HCT116 (cell line): ENCODE results near the gene SPA17. TPM values are rescaled to one million over a fixed set of nuclear protein-coding genes. Genes with fewer than 3 reads are reported as not detected.

Experiments used
- ATAC-seq: fragments of 200-7000 bp; cut with Tn5 transposase; 2 replicates; pipeline ENCODE4 v1.9.1; 2020; ENCODE audit warnings: mild to moderate bottlenecking, moderate library complexity
- BruUV-seq: library from RNA; stranded (reverse); fragments of 400-500 nt; replicated peaks from 2 replicates; lab custom pipeline; 2021; lab: Mats Ljungman, UMichigan
- CTCF ChIA-PET: fragments of 300-600 bp; sonication (Branson Sonifier 250); formaldehyde crosslinking; loops from one replicate; lab custom pipeline; 2021; ENCODE audit warnings: antibody characterized with exemption; lab: Charles Lee
- POLR2A ChIA-PET: fragments of 300-600, 350-600 bp; sonication (Branson Sonifier 250); formaldehyde crosslinking; loops from one replicate; lab custom pipeline; 2021; ENCODE audit warnings: antibody characterized with exemption; lab: Charles Lee
- RAD21 ChIA-PET, 2 experiments: fragments of 300-600 bp; sonication (Branson Sonifier 250); formaldehyde crosslinking; loops; one replicate each; lab custom pipeline; 2023; ENCODE audit warnings: low total read pairs in 2 of 2; ENCODE audit not compliant: uncharacterized antibody in 2 of 2, unreplicated experiment in 2 of 2, low non-redundant PET in 1 of 2; lab: Charles Lee
- DNase-seq: peaks from one replicate; pipeline ENCODE4 v3.0.0-alpha.2; 2010; ENCODE audit warnings: low read depth, low spot score
- H2AFZ ChIP-seq: fragments of 200-600 bp; shearing (Covaris generic), sonication (generic); 2 replicates; pipeline ENCODE4 v1.6.1; 2017; ENCODE audit warnings: low read depth, mixed run types, mixed read lengths, antibody characterized with exemption, low read length; ENCODE audit not compliant: poor library complexity, severe bottlenecking
- H3K27ac ChIP-seq: 2 replicates; pipeline ENCODE4 v1.5.1; 2012; ENCODE audit warnings: low read depth, low read length
- H3K27me3 ChIP-seq: fragments of 200-600 bp; sonication (generic); 2 replicates; pipeline ENCODE4 v1.6.1; 2016; ENCODE audit warnings: mixed run types, low read length, mixed read lengths; ENCODE audit not compliant: insufficient read depth
- H3K36me3 ChIP-seq, 2 experiments: fragments of 200-500 bp in 1 of 2; fragments of 200-600 bp in 1 of 2; sonication (Bioruptor generic) in 1 of 2; sonication (generic) in 1 of 2; 2 replicates each; pipeline versions ENCODE4 v1.5.1 to v1.6.1; 2014 to 2016; ENCODE audit warnings: low read length in 2 of 2, inconsistent platforms in 1 of 2, mixed read lengths in 1 of 2, mixed run types in 1 of 2; ENCODE audit not compliant: insufficient read depth in 2 of 2, control insufficient read depth in 1 of 2
- H3K4me1 ChIP-seq, 2 experiments: fragments of 200-600 bp in 1 of 2; sonication (generic) in 1 of 2; 2 replicates each; pipeline versions ENCODE4 v1.5.1 to v1.6.1; 2012 to 2017; ENCODE audit warnings: low read length in 2 of 2, inconsistent platforms in 1 of 2, mild to moderate bottlenecking in 1 of 2, mixed read lengths in 1 of 2, mixed run types in 1 of 2, moderate library complexity in 1 of 2; ENCODE audit not compliant: insufficient read depth in 2 of 2, control insufficient read depth in 1 of 2
- H3K4me2 ChIP-seq: fragments of 200-600 bp; sonication (generic); 2 replicates; pipeline ENCODE4 v1.6.1; 2017; ENCODE audit warnings: mixed run types, low read length, mixed read lengths
- H3K4me3 ChIP-seq, 2 experiments: fragments of 200-600 bp in 1 of 2; sonication (generic) in 1 of 2; replicated peaks in 1 of 2; 2 replicates each; pipeline ENCODE4 v1.5.1; 2011 to 2016; ENCODE audit warnings: low read length in 2 of 2, control low read depth in 1 of 2, low read depth in 1 of 2, mild to moderate bottlenecking in 1 of 2, mixed read lengths in 1 of 2, mixed run types in 1 of 2
- H3K79me2 ChIP-seq: fragments of 200-600 bp; sonication (generic); 2 replicates; pipeline ENCODE4 v1.6.1; 2017; ENCODE audit warnings: mild to moderate bottlenecking, mixed run types, low read length, moderate library complexity, mixed read lengths; ENCODE audit not compliant: insufficient read depth
- H3K9ac ChIP-seq: fragments of 200-600 bp; sonication (generic); 2 replicates; pipeline ENCODE4 v1.6.1; 2016; ENCODE audit warnings: low read length, mixed read lengths
- H3K9me2 ChIP-seq: fragments of 200-600 bp; sonication (generic), shearing (Covaris generic); 2 replicates; pipeline ENCODE4 v1.6.1; 2017; ENCODE audit warnings: mixed run types, mild to moderate bottlenecking, moderate library complexity; ENCODE audit not compliant: insufficient read depth
- H3K9me3 ChIP-seq, 2 experiments: fragments of 200-500 bp in 1 of 2; fragments of 200-600 bp in 1 of 2; sonication (Bioruptor generic) in 1 of 2; sonication (generic) in 1 of 2; 2 replicates each; pipeline ENCODE4 v1.6.1; 2014 to 2017; ENCODE audit warnings: low read length in 2 of 2, mixed read lengths in 2 of 2, inconsistent platforms in 1 of 2, low read depth in 1 of 2, mild to moderate bottlenecking in 1 of 2, mixed run types in 1 of 2, moderate library complexity in 1 of 2; ENCODE audit not compliant: control insufficient read depth in 1 of 2, insufficient read depth in 1 of 2
- H4K20me1 ChIP-seq: fragments of 200-600 bp; sonication (generic), shearing (Covaris generic); 2 replicates; pipeline ENCODE4 v1.6.1; 2017; ENCODE audit warnings: mixed run types, mild to moderate bottlenecking, moderate library complexity; ENCODE audit not compliant: insufficient read depth
- ATF3 ChIP-seq: IDR thresholded peaks from 2 replicates; pipeline ENCODE4 v1.6.1; 2012
- CBX3 ChIP-seq: IDR thresholded peaks from 2 replicates; pipeline ENCODE4 v1.6.1; 2012; ENCODE audit warnings: low read depth
- CTCF ChIP-seq, 3 experiments: fragments of 200-600 bp in 1 of 3; sonication (generic) in 1 of 3; IDR thresholded peaks in 2 of 3; conservative IDR thresholded peaks in 1 of 3; 2 replicates each; pipeline ENCODE4 v1.5.1; 2012 to 2017; ENCODE audit warnings: low read depth in 2 of 3, low read length in 2 of 3, antibody characterized with exemption in 1 of 3, borderline replicate concordance in 1 of 3, control low read depth in 1 of 3, mild to moderate bottlenecking in 1 of 3, mixed read lengths in 1 of 3, mixed run types in 1 of 3, moderate library complexity in 1 of 3; ENCODE audit not compliant: insufficient read depth in 1 of 3
- EGR1 ChIP-seq: IDR thresholded peaks from 2 replicates; pipeline ENCODE4 v1.6.1; 2012; ENCODE audit warnings: low read depth
- EZH2 ChIP-seq: fragments of 200-600 bp; sonication (generic); IDR thresholded peaks from 2 replicates; pipeline ENCODE4 v1.6.1; 2017; ENCODE audit warnings: antibody characterized with exemption, mixed run types
- EZH2phosphoT487 ChIP-seq: fragments of 200-600 bp; IDR thresholded peaks from 2 replicates; pipeline ENCODE4 v1.6.1; 2018; ENCODE audit warnings: antibody characterized with exemption, borderline replicate concordance
- FOSL1 ChIP-seq: IDR thresholded peaks from 2 replicates; pipeline ENCODE4 v1.6.1; 2012; ENCODE audit warnings: low read depth
- JUND ChIP-seq: IDR thresholded peaks from 2 replicates; pipeline ENCODE4 v1.6.1; 2012
- MAX ChIP-seq: IDR thresholded peaks from 2 replicates; pipeline ENCODE4 v1.6.1; 2012
- POLR2AphosphoS5 ChIP-seq: IDR thresholded peaks from 2 replicates; pipeline ENCODE4 v1.6.1; 2011; ENCODE audit warnings: mild to moderate bottlenecking, low read depth, low read length, moderate library complexity
- SP1 ChIP-seq: IDR thresholded peaks from 2 replicates; pipeline ENCODE4 v1.6.1; 2012; ENCODE audit warnings: low read depth
- SRF ChIP-seq: IDR thresholded peaks from 2 replicates; pipeline ENCODE4 v1.6.1; 2012; ENCODE audit warnings: low read depth
- YY1 ChIP-seq: IDR thresholded peaks from 2 replicates; pipeline ENCODE4 v1.6.1; 2011; ENCODE audit warnings: low read length, low read depth, moderate library complexity, mild to moderate bottlenecking; ENCODE audit not compliant: insufficient replicate concordance; ENCODE audit errors: extremely low read depth
- ZFX ChIP-seq: fragments of 450-650 bp; IDR thresholded peaks from 2 replicates; pipeline ENCODE4 v1.6.1; 2017
- ZNF274 ChIP-seq: fragments of 200-500 bp; sonication (Bioruptor generic); IDR thresholded peaks from 2 replicates; pipeline ENCODE4 v1.6.1; 2014; ENCODE audit warnings: mild to moderate bottlenecking, low read depth, low read length, inconsistent platforms
- intact Hi-C: fragments of 100-400 bp; cut with micrococcal nuclease; formaldehyde crosslinking; loops from 2 replicates; pipeline ENCODE4 v1.10.0; 2022
- total RNA-seq: library from RNA; stranded (reverse); gene quantifications from one replicate; pipeline ENCODE4 v1.2.1, GENCODE V29; 2021; ENCODE audit not compliant: unreplicated experiment

Gene SPA17
- total RNA-seq, 1 experiment from 2014 or later = 12.9 TPM

DNA sequence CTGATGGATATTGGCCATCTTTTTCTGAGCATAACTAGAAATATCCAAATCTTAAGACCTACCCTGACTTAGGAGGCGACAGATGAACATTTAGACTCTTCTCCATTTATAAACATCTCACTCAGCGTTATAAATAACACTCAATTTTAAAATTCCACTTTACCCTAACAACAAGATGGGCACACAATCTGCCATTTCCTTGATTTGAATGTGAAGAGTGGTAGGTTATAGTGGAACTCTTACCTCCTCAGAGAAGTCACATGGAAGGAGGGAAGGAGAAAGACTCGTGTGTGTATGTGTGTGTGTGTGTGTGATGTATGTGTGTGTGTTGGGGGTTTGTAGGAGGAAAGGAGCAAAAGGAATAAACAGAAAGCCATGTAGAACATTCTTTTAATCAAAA lies 15.2 kb upstream of the SPA17 start:
- Histone ChIP-seq H4K20me1 (no peaks in the 10 kb centered on the region), H3K9ac (no peak overlapping the region), H3K36me3 (no peaks in the 10 kb centered on the region), H3K4me3 (no peak overlapping the region), H3K27me3 (no peaks in the 10 kb centered on the region), H3K79me2 (no peaks in the 10 kb centered on the region), H3K27ac (no peak overlapping the region), H3K4me2 (no peak overlapping the region), H2AFZ (no peak overlapping the region), H3K9me3 (no peaks in the 10 kb centered on the region), H3K4me1 (no peaks in the 10 kb centered on the region), H3K9me2 (no peaks in the 10 kb centered on the region)
- TF ChIP-seq ZNF274 = no peak
- no peak for TF ChIP-seq POLR2AphosphoS5
- TF ChIP-seq MAX = no peak
- TF ChIP-seq ATF3 = no peak
- TF ChIP-seq FOSL1 = no peak
- no peak for TF ChIP-seq EZH2phosphoT487
- TF ChIP-seq SRF = no peak
- TF ChIP-seq JUND = no peak
- no peak for TF ChIP-seq SP1
- TF ChIP-seq EZH2 = no peak
- TF ChIP-seq EGR1 = no peak
- TF ChIP-seq CBX3 = no peak
- TF ChIP-seq CTCF (IDR thresholded peaks at IDR 0.05 in 2 of 3, conservative IDR thresholded peaks at IDR 0.05 in 1 of 3; ENCODE audit: borderline replicate concordance in 1 of 3, insufficient read depth in 1 of 3, low read depth in 2 of 3, low read length in 2 of 3) = no peak
- no peak for TF ChIP-seq ZFX
- no peak for TF ChIP-seq YY1
- RAD21 ChIA-PET = no interaction called here
- BruUV-seq = no TSS peak
- ATAC-seq (no peak), DNase-seq (no peak)
- CTCF ChIA-PET = no interaction called here
- POLR2A ChIA-PET = no interaction called here
- intact Hi-C loops = no loop called here
